ENCODE measurements around the gene TREM2. TPM values are rescaled to one million over a fixed set of nuclear protein-coding genes. Genes with fewer than 3 reads are reported as not detected.

TREM2 gene
- total RNA-seq = 1 to 10 TPM; 2.2 to 4.1 (median 2.4) TPM
- polyA plus RNA-seq = 1.2 TPM
- long read RNA-seq, donor 1, partial matches to known transcripts = 0 of 2 reads
- long read RNA-seq, donor 1, other reads (novel, unspliced or antisense) = 0 of 2 reads
- long read RNA-seq, donor 2 = 0 reads
- long read RNA-seq, donor 3 = 0 reads
- long read RNA-seq, donor 4 = 0 reads

GRCh38 chr6:41162687-41163418 is at the start of gene TREM2:
Gene TREM2 (minus strand): TSS chr6:41163116. CDS start chr6:41163082, 34 bp downstream.
- Histone ChIP-seq H3K9me3 (ENCODE audit: control insufficient read depth, low read length) (no peaks in the 10 kb centered on the region), H3K4me1 (ENCODE audit: control insufficient read depth, insufficient read depth, low read length) (no peaks in the 10 kb centered on the region), H3K4me3 (ENCODE audit: low read length) (no peak within 1 kb of the TSS), H3K27me3 (ENCODE audit: control insufficient read depth, insufficient read depth) (no peaks in the 10 kb centered on the region), H3K27ac (ENCODE audit: low read length) (no peak within 1 kb of the TSS)
- ATAC-seq (peak; percentile 17 to 58), DNase-seq (peak in 1 of 3 donors; percentile 50)
- 73% methylated on average over 10 of the region's 10 CpGs for WGBS
- intact Hi-C loops (cut with DNase I) = no loop called here

- DNase-seq (no peak), ATAC-seq (no peak)
- Histone ChIP-seq H3K4me3 (ENCODE audit: low read length) (no peak overlapping the region), H3K27ac (ENCODE audit: low read length) (no peak overlapping the region), H3K4me1 (ENCODE audit: control insufficient read depth, insufficient read depth, low read length) (no peaks in the 10 kb centered on the region), H3K27me3 (ENCODE audit: control insufficient read depth, insufficient read depth) (no peaks in the 10 kb centered on the region), H3K9me3 (ENCODE audit: control insufficient read depth, low read length) (no peaks in the 10 kb centered on the region)
- 76% methylated on average over 5 of the region's 5 CpGs for WGBS
- intact Hi-C loops (cut with DNase I) = no loop called here
Measured at GRCh38 chr6:41209547-41210320, 46.8 kb upstream of the TREM2 start.

- no peak for DNase-seq
- no peaks in the 10 kb centered on the region for H3K4me1 ChIP-seq (ENCODE audit: control insufficient read depth, insufficient read depth, low read length)
- 68% methylated on average over 7 of the region's 7 CpGs for whole genome bisulfite sequencing
- H3K4me3 ChIP-seq (ENCODE audit: low read length) = no peak overlapping the region
- no peaks in the 10 kb centered on the region for H3K9me3 ChIP-seq (ENCODE audit: control insufficient read depth, low read length)
- no peak for ATAC-seq
- H3K27me3 ChIP-seq (ENCODE audit: control insufficient read depth, insufficient read depth) = no peaks in the 10 kb centered on the region
- H3K27ac ChIP-seq (ENCODE audit: low read length) = no peak overlapping the region
- intact Hi-C loops (cut with DNase I) = no loop called here
Measured at GRCh38 chr6:41208439-41209106, 45.7 kb upstream of the TREM2 start.

- intact Hi-C loops (cut with DNase I) = no loop called here
- WGBS = 79% methylated on average over 1 of the region's 1 CpG
- no peak for DNase-seq
- ATAC-seq = no peak
- Histone ChIP-seq H3K4me1 (ENCODE audit: control insufficient read depth, insufficient read depth, low read length) (no peaks in the 10 kb centered on the region), H3K9me3 (ENCODE audit: control insufficient read depth, low read length) (no peaks in the 10 kb centered on the region), H3K27me3 (ENCODE audit: control insufficient read depth, insufficient read depth) (no peaks in the 10 kb centered on the region), H3K4me3 (ENCODE audit: low read length) (no peak overlapping the region), H3K27ac (ENCODE audit: low read length) (no peak overlapping the region)
Measured at GRCh38 chr6:41204156-41204555, 41.2 kb upstream of the TREM2 start.

GRCh38 chr6:41201764-41202173 is 38.9 kb upstream of the TREM2 start:
- 56% methylated on average over 8 of the region's 8 CpGs for WGBS
- DNase-seq = no peak
- no peak for ATAC-seq
- no peaks in the 10 kb centered on the region for H3K27me3 ChIP-seq (ENCODE audit: control insufficient read depth, insufficient read depth)
- intact Hi-C loops (cut with DNase I) = no loop called here
- H3K4me1 ChIP-seq (ENCODE audit: control insufficient read depth, insufficient read depth, low read length) = no peaks in the 10 kb centered on the region
- no peak overlapping the region for H3K4me3 ChIP-seq (ENCODE audit: low read length)
- no peak overlapping the region for H3K27ac ChIP-seq (ENCODE audit: low read length)
- no peaks in the 10 kb centered on the region for H3K9me3 ChIP-seq (ENCODE audit: control insufficient read depth, low read length)

GRCh38 chr6:41200901-41201763 is 38.2 kb upstream of the TREM2 start, which contains the start of gene TREML2:
Gene TREML2 (minus strand): TSS chr6:41201149. CDS start chr6:41201008, 141 bp downstream.
- Histone ChIP-seq H3K4me3 (ENCODE audit: low read length) (no peak within 1 kb of the TSS), H3K27ac (ENCODE audit: low read length) (peak within 1 kb of the TSS; percentile 3), H3K9me3 (ENCODE audit: control insufficient read depth, low read length) (no peaks in the 10 kb centered on the region), H3K27me3 (ENCODE audit: control insufficient read depth, insufficient read depth) (no peaks in the 10 kb centered on the region), H3K4me1 (ENCODE audit: control insufficient read depth, insufficient read depth, low read length) (no peaks in the 10 kb centered on the region)
- WGBS = 69% methylated on average over 12 of the region's 12 CpGs
- intact Hi-C loops (cut with DNase I) = no loop called here
- peak in 1 of 3 donors; percentile 45 for DNase-seq
- ATAC-seq = peak in 1 of 2 donors; percentile 42

- DNase-seq (peak; percentile 36 to 66 (median 66)), ATAC-seq (peak; percentile 32 to 65)
- no peak overlapping the region for H3K4me3 ChIP-seq (ENCODE audit: low read length)
- H3K4me1 ChIP-seq (ENCODE audit: control insufficient read depth, insufficient read depth, low read length) = no peaks in the 10 kb centered on the region
- intact Hi-C loops (cut with DNase I) = no loop called here
- H3K27ac ChIP-seq (ENCODE audit: low read length) = peak overlapping the region; percentile 3
- 61% methylated on average over 2 of the region's 2 CpGs for WGBS
- H3K9me3 ChIP-seq (ENCODE audit: control insufficient read depth, low read length) = no peaks in the 10 kb centered on the region
- H3K27me3 ChIP-seq (ENCODE audit: control insufficient read depth, insufficient read depth) = no peaks in the 10 kb centered on the region
Measured at GRCh38 chr6:41200296-41200900, 37.5 kb upstream of the TREM2 start.

- ATAC-seq (peak in 1 of 2 donors; percentile 18), DNase-seq (no peak)
- Histone ChIP-seq H3K27ac (ENCODE audit: low read length) (no peak overlapping the region), H3K9me3 (ENCODE audit: control insufficient read depth, low read length) (no peaks in the 10 kb centered on the region), H3K4me3 (ENCODE audit: low read length) (no peak overlapping the region), H3K4me1 (ENCODE audit: control insufficient read depth, insufficient read depth, low read length) (no peaks in the 10 kb centered on the region), H3K27me3 (ENCODE audit: control insufficient read depth, insufficient read depth) (no peaks in the 10 kb centered on the region)
- 60% methylated on average over 1 of the region's 1 CpG for WGBS
- intact Hi-C loops (cut with DNase I) = no loop called here
Measured at GRCh38 chr6:41199552-41200246, 36.8 kb upstream of the TREM2 start.

- intact Hi-C loops (cut with DNase I) = no loop called here
- DNase-seq (no peak), ATAC-seq (no peak)
- no peak overlapping the region for H3K4me3 ChIP-seq (ENCODE audit: low read length)
- H3K27ac ChIP-seq (ENCODE audit: low read length) = no peak overlapping the region
- H3K27me3 ChIP-seq (ENCODE audit: control insufficient read depth, insufficient read depth) = no peaks in the 10 kb centered on the region
- H3K9me3 ChIP-seq (ENCODE audit: control insufficient read depth, low read length) = no peaks in the 10 kb centered on the region
- WGBS = 94% methylated on average over 3 of the region's 3 CpGs
- H3K4me1 ChIP-seq (ENCODE audit: control insufficient read depth, insufficient read depth, low read length) = no peaks in the 10 kb centered on the region
Measured at GRCh38 chr6:41197234-41197633, 34.3 kb upstream of the TREM2 start.

Measured in right cardiac atrium (tissue), 5 donors.